Adrenal gland (tissue), 12 donors: ENCODE data around the gene OSBP2. TPM values are rescaled to one million over a fixed set of nuclear protein-coding genes. Genes with fewer than 3 reads are reported as not detected.

Experiments
- DNase-seq, 7 donors: peaks; one replicate each; pipeline ENCODE4 v3.0.0-alpha.2; 2019 to 2020
- H3K27ac ChIP-seq, 5 donors: fragments of 200-600 bp; sonication (generic) in 4 of 5; 1 replicate in 3 of 5; 2 replicates in 2 of 5; pipeline versions ENCODE4 v1.5.1 to v1.8.0; 2016 to 2020; ENCODE audit warnings: mild to moderate bottlenecking in 1 of 5
- H3K27me3 ChIP-seq: fragments of 200-600 bp; 2 replicates; pipeline ENCODE4 v1.8.0; 2021
- H3K36me3 ChIP-seq, 2 donors: fragments of 200-600 bp; replicated peaks in 1 of 2; 1 replicate in 1 of 2; 2 replicates in 1 of 2; pipeline versions ENCODE4 v1.5.1 to v1.8.0; 2018 to 2022
- H3K4me1 ChIP-seq, 2 donors: fragments of 200-600 bp; replicated peaks in 1 of 2; 1 replicate in 1 of 2; 2 replicates in 1 of 2; pipeline versions ENCODE4 v1.5.1 to v1.8.0; 2018 to 2021
- H3K4me3 ChIP-seq, 4 donors: fragments of 200-600 bp; sonication (generic) in 3 of 4; one replicate each; pipeline ENCODE4 v1.5.1; 2016 to 2018
- H3K9me3 ChIP-seq, 3 donors: fragments of 200-600 bp; sonication (generic) in 1 of 3; replicated peaks in 1 of 3; 1 replicate in 2 of 3; 2 replicates in 1 of 3; pipeline versions ENCODE4 v1.5.1 to v1.8.0; 2016 to 2021
- POLR2A ChIP-seq, 2 donors: fragments of 450-650 bp; IDR thresholded peaks; one replicate each; pipeline ENCODE4 v1.6.1; 2017; ENCODE audit warnings: antibody characterized with exemption in 2 of 2, mild to moderate bottlenecking in 2 of 2, moderate library complexity in 1 of 2
- WGBS, 4 donors: extraction: QIAGEN DNeasy Blood & Tissue Kit in 2 of 4; methylation state at CpG; one replicate each; pipeline versions ENCODE4 v1.1.5 to v1.1.7; 2013 to 2017; 5-methylcytosine and 5-hydroxymethylcytosine counted together
- intact Hi-C, 2 donors: fragments of 100-400 bp; cut with DNase I; formaldehyde crosslinking; loops; one replicate each; pipeline versions ENCODE4 v1.14.1 to v1.15.0; 2022 to 2023
- polyA plus RNA-seq, 3 donors: library from polyadenylated mRNA; stranded (reverse); fragments of 200-250 nt in 2 of 3; fragments of 350-450 nt in 1 of 3; fragmentation: Illumina TruSeq in 1 of 3; extraction: RNeasy Lipid Tissue Mini Kit (QIAGEN cat#74804) in 1 of 3; gene quantifications; one replicate each; pipeline ENCODE4 v1.2.3, GENCODE V29; 2013 to 2014
- total RNA-seq, 9 donors: library from RNA; depleted of rRNA in 4 of 9; stranded (reverse); fragments of >200 nt in 4 of 9; fragments of 120-200 nt in 1 of 9; fragmentation: NEBNext Ultra II Directional in 1 of 9; extraction: Animal tissue kit (Norgen Biotek cat#: 25700) in 1 of 9; gene quantifications; one replicate each; pipeline versions ENCODE4 v1.1.0 to v1.2.4, GENCODE V29; 2013 to 2023
- TF ChIP-seq, protein P1 (sequence below), 6 experiments: fragments of 450-650 bp in 4 of 6; fragments of 200-600 bp in 2 of 6; sonication (generic) in 1 of 6; IDR thresholded peaks; 1 replicate in 5 of 6; 2 replicates in 1 of 6; pipeline versions ENCODE4 v1.5.1 to v1.8.0; 2016 to 2021; ENCODE audit warnings: antibody characterized with exemption in 6 of 6, mild to moderate bottlenecking in 2 of 6, moderate library complexity in 1 of 6
- donor health status: healthy with polysubstance abuse.
- donor health status: Bipolar disorder and iron deficiency.
- donor health status: DM: yes; HTN: yes; CAD: no.
- donor health status: DM: no; HTN: no; CAD: no.
- donor health status: DM: no; HTN: no; CAD: no.
- donor health status: DM: yes; HTN: yes; CAD: no.

OSBP2 gene
- total and polyA plus RNA-seq, 12 donors = 7.3 to 35.6 (median 19.7) TPM

DNA sequence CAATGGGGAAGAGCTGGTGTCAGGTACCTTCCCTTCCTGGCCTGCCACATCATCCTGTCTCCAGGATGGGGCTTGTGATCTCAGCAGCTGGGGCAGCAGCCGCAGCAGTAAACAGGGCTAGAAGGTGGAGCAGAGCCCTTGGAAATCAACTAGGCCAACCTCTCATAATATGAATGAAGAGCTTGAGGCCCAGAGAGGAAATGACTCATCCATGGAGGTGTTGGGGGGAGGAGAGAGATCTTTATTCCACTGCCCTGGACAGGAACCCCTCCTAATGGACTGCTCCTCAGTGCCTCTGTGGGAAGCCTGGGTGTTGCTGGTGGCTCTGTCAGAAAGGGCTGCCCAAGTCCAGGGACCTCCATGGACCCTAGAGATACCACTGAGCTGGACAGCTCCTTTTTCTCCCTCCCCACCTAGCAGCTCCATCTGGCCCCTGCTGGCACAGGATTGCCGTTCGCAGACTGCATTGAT lies 111.8 kb downstream of the OSBP2 start:
- Histone ChIP-seq H3K27ac (no peak overlapping the region), H3K36me3 (no peaks in the 10 kb centered on the region), H3K4me3 (no peak overlapping the region), H3K9me3 (no peaks in the 10 kb centered on the region), H3K27me3 (no peaks in the 10 kb centered on the region), H3K4me1 (peaks cover 12 to 20% of the 10 kb centered on the region in 2 donors)
- TF ChIP-seq, protein P1, sequence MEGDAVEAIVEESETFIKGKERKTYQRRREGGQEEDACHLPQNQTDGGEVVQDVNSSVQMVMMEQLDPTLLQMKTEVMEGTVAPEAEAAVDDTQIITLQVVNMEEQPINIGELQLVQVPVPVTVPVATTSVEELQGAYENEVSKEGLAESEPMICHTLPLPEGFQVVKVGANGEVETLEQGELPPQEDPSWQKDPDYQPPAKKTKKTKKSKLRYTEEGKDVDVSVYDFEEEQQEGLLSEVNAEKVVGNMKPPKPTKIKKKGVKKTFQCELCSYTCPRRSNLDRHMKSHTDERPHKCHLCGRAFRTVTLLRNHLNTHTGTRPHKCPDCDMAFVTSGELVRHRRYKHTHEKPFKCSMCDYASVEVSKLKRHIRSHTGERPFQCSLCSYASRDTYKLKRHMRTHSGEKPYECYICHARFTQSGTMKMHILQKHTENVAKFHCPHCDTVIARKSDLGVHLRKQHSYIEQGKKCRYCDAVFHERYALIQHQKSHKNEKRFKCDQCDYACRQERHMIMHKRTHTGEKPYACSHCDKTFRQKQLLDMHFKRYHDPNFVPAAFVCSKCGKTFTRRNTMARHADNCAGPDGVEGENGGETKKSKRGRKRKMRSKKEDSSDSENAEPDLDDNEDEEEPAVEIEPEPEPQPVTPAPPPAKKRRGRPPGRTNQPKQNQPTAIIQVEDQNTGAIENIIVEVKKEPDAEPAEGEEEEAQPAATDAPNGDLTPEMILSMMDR (IDR thresholded peaks at IDR 0.05) = no peak
- no peak for TF ChIP-seq POLR2A (IDR thresholded peaks at IDR 0.05)
- intact Hi-C loops = no loop called here
- WGBS, 4 donors = 59 to 76% (median 70%) methylated on average over 3 of the region's 3 CpGs
- DNase-seq = no peak

DNA sequence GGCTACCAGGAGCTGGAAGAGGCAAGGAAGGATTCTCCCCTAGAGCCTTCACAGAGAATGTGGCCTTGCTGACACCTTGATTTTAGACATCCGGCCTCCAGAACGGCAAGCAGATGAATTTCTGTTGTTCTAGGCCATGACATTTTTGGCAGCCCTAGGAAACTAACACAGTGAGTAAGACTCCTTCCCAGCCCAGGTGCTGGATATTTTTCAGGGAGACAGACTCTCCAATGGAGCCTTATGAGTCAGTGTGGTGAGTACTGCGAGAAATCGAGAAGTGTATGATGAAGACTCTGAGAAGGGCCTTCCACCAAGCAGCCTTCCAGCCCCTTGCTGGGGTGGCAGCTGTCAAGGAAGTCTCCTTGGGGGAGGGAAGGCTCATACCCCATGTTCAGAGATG lies 114.4 kb downstream of the OSBP2 start:
- Histone ChIP-seq H3K27ac (no peak overlapping the region), H3K4me3 (no peak overlapping the region), H3K4me1 (peaks cover 0 to 1% of the 10 kb centered on the region in 2 donors), H3K9me3 (no peaks in the 10 kb centered on the region), H3K36me3 (no peaks in the 10 kb centered on the region), H3K27me3 (no peaks in the 10 kb centered on the region)
- WGBS, 4 donors = 41 to 61% (median 50%) methylated on average over 2 to 4 of the region's 4 CpGs
- intact Hi-C loops = no loop called here
- DNase-seq = peak in 1 of 7 donors; percentile 43
- TF ChIP-seq, protein P1 (IDR thresholded peaks at IDR 0.05) = no peak
- no peak for TF ChIP-seq POLR2A (IDR thresholded peaks at IDR 0.05)

DNA sequence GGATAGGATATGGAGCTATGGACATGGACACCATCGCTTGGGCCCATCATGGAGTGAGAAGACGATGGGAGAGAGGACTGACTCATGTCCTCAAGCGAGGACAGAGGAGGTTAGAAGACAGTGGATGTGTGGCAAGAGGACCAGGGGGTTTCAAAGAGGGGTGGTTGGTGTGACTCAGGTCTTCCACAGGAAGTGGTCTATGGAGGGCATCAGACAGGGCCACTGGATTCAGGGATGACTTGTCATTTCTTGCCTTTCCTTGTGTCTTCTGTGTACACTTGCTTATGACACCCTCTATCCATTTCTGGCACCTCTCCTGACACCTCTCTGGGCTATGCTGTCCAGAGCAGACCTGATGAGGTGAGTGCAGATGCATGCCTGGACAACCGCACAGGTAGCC lies 115.4 kb downstream of the OSBP2 start:
- intact Hi-C loops = no loop called here

DNA sequence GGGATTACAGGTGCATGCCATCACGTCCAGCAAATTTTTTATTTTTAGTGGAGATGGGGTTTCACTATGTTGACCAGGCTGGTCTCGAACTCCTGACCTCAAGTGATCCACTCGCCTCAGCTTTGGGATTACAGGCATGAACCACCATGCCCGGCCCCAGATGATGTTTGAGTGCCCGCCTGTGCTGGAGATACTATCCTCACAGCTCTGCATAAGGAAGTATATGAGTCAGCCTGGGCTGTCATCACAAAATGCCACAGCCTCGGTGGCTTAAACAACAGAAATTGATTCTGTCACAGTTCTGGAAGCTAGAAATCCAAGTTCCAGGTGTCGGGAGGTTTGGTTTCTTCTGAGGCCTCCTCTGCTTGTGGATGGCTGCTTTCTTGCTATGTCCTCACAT lies 119.3 kb downstream of the OSBP2 start:
- 79 to 89% (median 81%) methylated on average over 5 to 7 of the region's 7 CpGs for WGBS, 4 donors
- no peak for DNase-seq
- TF ChIP-seq, protein P1 (IDR thresholded peaks at IDR 0.05) = no peak

More for the DNA sequence above, 115.4 kb downstream of the OSBP2 start:
- no peak overlapping the region for H3K27ac ChIP-seq
- H3K9me3 ChIP-seq = no peaks in the 10 kb centered on the region
- H3K4me1 ChIP-seq = no peaks in the 10 kb centered on the region
- no peaks in the 10 kb centered on the region for H3K27me3 ChIP-seq
- H3K4me3 ChIP-seq = no peak overlapping the region
- H3K36me3 ChIP-seq = no peaks in the 10 kb centered on the region
- TF ChIP-seq POLR2A (IDR thresholded peaks at IDR 0.05) = no peak
- TF ChIP-seq, protein P1 (IDR thresholded peaks at IDR 0.05) = no peak
- WGBS, 4 donors = 86 to 96% (median 91%) methylated on average over 4 of the region's 4 CpGs
- DNase-seq = no peak

More for the DNA sequence above, 119.3 kb downstream of the OSBP2 start:
- no peaks in the 10 kb centered on the region for H3K27me3 ChIP-seq
- no peaks in the 10 kb centered on the region for H3K4me1 ChIP-seq
- no peaks in the 10 kb centered on the region for H3K36me3 ChIP-seq
- no peaks in the 10 kb centered on the region for H3K9me3 ChIP-seq
- intact Hi-C loops = no loop called here
- no peak overlapping the region for H3K27ac ChIP-seq
- H3K4me3 ChIP-seq = no peak overlapping the region
